CD8-positive, alpha-beta memory T cell (primary cell): Measurements from ENCODE around the gene NKAIN2. TPM values are rescaled to one million over a fixed set of nuclear protein-coding genes. Genes with fewer than 3 reads are reported as not detected.

ENCODE experiments used
- CTCF ChIA-PET: fragments of 350-600 bp; sonication (Branson Sonifier 250); formaldehyde crosslinking; loops from one replicate; lab custom pipeline; 2021; ENCODE audit warnings: antibody characterized with exemption; lab: Charles Lee
- POLR2A ChIA-PET: fragments of 350-600 bp; sonication (Branson Sonifier 250); formaldehyde crosslinking; loops from one replicate; lab custom pipeline; 2021; ENCODE audit warnings: antibody characterized with exemption; lab: Charles Lee
- DNase-seq, 5 donors: peaks; one replicate each; pipeline versions ENCODE4 v3.0.0 to v3.0.0-alpha.2; 2020 to 2022; ENCODE audit warnings: mixed read lengths in 1 of 5
- H3K27ac ChIP-seq: one replicate; pipeline ENCODE4 v1.7.0; 2013; ENCODE audit warnings: low read depth, mild to moderate bottlenecking, low read length, moderate library complexity
- H3K27me3 ChIP-seq: 2 replicates; pipeline ENCODE4 v1.7.0; 2013; ENCODE audit warnings: low read length, mild to moderate bottlenecking; ENCODE audit not compliant: insufficient read depth, poor library complexity, severe bottlenecking
- H3K36me3 ChIP-seq: 2 replicates; pipeline ENCODE4 v1.7.0; 2013; ENCODE audit warnings: mild to moderate bottlenecking, low read length, moderate library complexity; ENCODE audit not compliant: insufficient read depth
- H3K4me1 ChIP-seq: 2 replicates; pipeline ENCODE4 v1.7.0; 2013; ENCODE audit warnings: mild to moderate bottlenecking, low read length, moderate library complexity; ENCODE audit not compliant: insufficient read depth
- H3K4me3 ChIP-seq: 2 replicates; pipeline ENCODE4 v1.7.0; 2013; ENCODE audit warnings: mild to moderate bottlenecking, low read length
- H3K9me3 ChIP-seq: 2 replicates; pipeline ENCODE4 v1.7.0; 2013; ENCODE audit warnings: mild to moderate bottlenecking, low read length
- H3K27ac Mint-ChIP-seq, 8 donors: one replicate each; pipeline ENCODE4 v1.8.0; 2020 to 2021; ENCODE audit warnings: mixed read lengths in 8 of 8, mild to moderate bottlenecking in 6 of 8, inconsistent platforms in 3 of 8, moderate library complexity in 3 of 8
- H3K27me3 Mint-ChIP-seq, 2 donors: one replicate each; pipeline ENCODE4 v1.8.0; 2020 to 2021; ENCODE audit warnings: mixed read lengths in 2 of 2, mild to moderate bottlenecking in 1 of 2, moderate library complexity in 1 of 2
- H3K36me3 Mint-ChIP-seq, 3 donors: one replicate each; pipeline ENCODE4 v1.8.0; 2020 to 2021; ENCODE audit warnings: mixed read lengths in 3 of 3, inconsistent platforms in 1 of 3, mild to moderate bottlenecking in 1 of 3
- H3K4me1 Mint-ChIP-seq, 3 donors: one replicate each; pipeline ENCODE4 v1.8.0; 2020 to 2021; ENCODE audit warnings: mixed read lengths in 3 of 3, inconsistent platforms in 1 of 3, mild to moderate bottlenecking in 1 of 3
- H3K4me3 Mint-ChIP-seq, 7 donors: one replicate each; pipeline ENCODE4 v1.8.0; 2020 to 2021; ENCODE audit warnings: mixed read lengths in 7 of 7, mild to moderate bottlenecking in 6 of 7, moderate library complexity in 4 of 7, inconsistent platforms in 2 of 7
- H3K9me3 Mint-ChIP-seq, 5 donors: one replicate each; pipeline ENCODE4 v1.8.0; 2020 to 2022; ENCODE audit warnings: mixed read lengths in 5 of 5, mild to moderate bottlenecking in 3 of 5, moderate library complexity in 2 of 5, inconsistent platforms in 1 of 5
- polyA plus RNA-seq: library from polyadenylated mRNA; unstranded; fragments of 300-500 nt; fragmentation: Illumina TruSeq; gene quantifications from one replicate; pipeline ENCODE4 v1.2.3, GENCODE V29; 2021
- total RNA-seq, 2 experiments: library from RNA; stranded (reverse); gene quantifications; one replicate each; pipeline ENCODE4 v1.2.3, GENCODE V29; 2021

NKAIN2 gene
- total and polyA plus RNA-seq, 3 experiments from 2014 or later, result not detected

DNA sequence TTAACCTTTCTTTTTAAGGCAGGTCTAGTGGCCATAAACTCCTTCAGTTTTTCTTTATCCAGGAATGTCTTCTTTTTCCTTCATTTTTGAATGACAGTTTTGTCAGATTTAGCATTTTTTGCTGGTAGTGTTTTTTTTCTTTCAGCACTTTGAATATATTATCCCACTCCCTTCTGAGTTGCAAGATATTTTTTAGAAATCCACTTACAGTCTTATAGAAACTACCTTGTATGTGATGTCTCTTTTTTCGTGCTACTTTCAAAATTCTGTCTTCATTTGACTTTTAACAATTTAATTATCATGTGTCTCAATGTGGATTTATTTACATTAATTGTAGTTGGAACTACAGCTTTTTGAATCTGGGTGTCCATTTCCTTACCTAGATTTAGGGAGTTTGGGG is 874.2 kb downstream of the NKAIN2 start:
- no peaks in the 10 kb centered on the region for H3K27me3 Mint-ChIP-seq
- no peak overlapping the region for H3K27ac Mint-ChIP-seq
- no peak overlapping the region for H3K4me3 Mint-ChIP-seq
- peaks cover 0 to 1% (median 0%) of the 10 kb centered on the region in 3 donors for H3K36me3 Mint-ChIP-seq
- CTCF ChIA-PET, result no interaction called here
- DNase-seq, result no peak
- no peaks in the 10 kb centered on the region for H3K4me1 Mint-ChIP-seq
- Histone ChIP-seq H3K27me3 (no peaks in the 10 kb centered on the region), H3K27ac (no peak overlapping the region), H3K4me3 (no peak overlapping the region), H3K4me1 (no peaks in the 10 kb centered on the region), H3K9me3 (no peaks in the 10 kb centered on the region), H3K36me3 (no peaks in the 10 kb centered on the region)
- H3K9me3 Mint-ChIP-seq, result peaks cover 5 to 38% (median 19%) of the 10 kb centered on the region in 5 donors
- POLR2A ChIA-PET, result no interaction called here

DNA sequence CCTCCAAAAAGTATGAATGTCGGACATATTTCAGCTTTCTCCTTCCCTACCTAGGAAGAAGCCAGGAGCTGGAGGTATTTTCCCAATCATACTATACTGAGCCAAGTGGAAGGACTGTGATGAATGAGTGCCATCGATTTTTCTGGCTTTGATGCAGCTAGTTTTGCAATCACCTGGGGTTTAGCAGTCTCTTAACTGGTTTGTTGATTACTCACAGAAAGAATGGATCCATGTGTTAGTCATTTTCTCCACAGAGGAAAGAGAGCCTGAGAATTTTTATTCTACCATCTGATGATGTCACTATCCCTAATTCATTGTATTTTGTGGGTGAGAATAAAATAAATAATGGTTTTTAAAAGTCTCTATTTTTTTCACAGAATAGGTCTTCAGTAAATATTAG is 875.7 kb downstream of the NKAIN2 start:
- H3K27ac Mint-ChIP-seq, result no peak overlapping the region

DNA sequence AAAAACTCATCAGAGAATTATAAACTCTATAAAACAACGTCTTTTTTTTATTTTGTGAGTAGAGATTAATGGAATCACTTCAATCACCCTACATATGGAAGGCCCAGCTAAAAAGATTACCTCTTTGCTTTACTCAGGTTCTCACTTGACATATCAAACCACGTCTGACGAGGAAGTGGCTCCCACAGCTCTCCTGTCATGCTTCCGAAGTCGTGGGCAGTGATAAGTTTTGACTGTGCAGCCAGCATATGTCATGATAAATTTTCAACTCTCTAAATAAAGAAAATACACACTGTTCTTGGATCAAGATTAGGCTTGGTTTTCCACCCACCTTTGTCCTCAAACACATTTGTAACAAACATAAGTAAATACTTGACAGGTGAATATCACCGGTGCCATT is 879.1 kb downstream of the NKAIN2 start:
- Mint-ChIP-seq H3K4me1 (no peaks in the 10 kb centered on the region), H3K9me3 (peaks cover 3 to 20% (median 8%) of the 10 kb centered on the region in 5 donors), H3K36me3 (no peaks in the 10 kb centered on the region), H3K27me3 (no peaks in the 10 kb centered on the region), H3K27ac (no peak overlapping the region), H3K4me3 (no peak overlapping the region)
- Histone ChIP-seq H3K27ac (no peak overlapping the region), H3K9me3 (no peaks in the 10 kb centered on the region), H3K36me3 (no peaks in the 10 kb centered on the region), H3K27me3 (no peaks in the 10 kb centered on the region), H3K4me3 (no peak overlapping the region), H3K4me1 (no peaks in the 10 kb centered on the region)
- CTCF ChIA-PET, result no interaction called here
- POLR2A ChIA-PET, result no interaction called here
- no peak for DNase-seq

More for the DNA sequence above, 875.7 kb downstream of the NKAIN2 start:
- Mint-ChIP-seq H3K36me3 (peaks cover 0 to 1% (median 0%) of the 10 kb centered on the region in 3 donors), H3K9me3 (peaks cover 5 to 38% (median 19%) of the 10 kb centered on the region in 5 donors), H3K27me3 (no peaks in the 10 kb centered on the region), H3K4me1 (no peaks in the 10 kb centered on the region), H3K4me3 (no peak overlapping the region)
- ChIA-PET CTCF (no interaction called here), POLR2A (no interaction called here)
- H3K27ac ChIP-seq, result no peak overlapping the region
- H3K4me1 ChIP-seq, result no peaks in the 10 kb centered on the region
- DNase-seq, result no peak
- no peaks in the 10 kb centered on the region for H3K9me3 ChIP-seq
- H3K36me3 ChIP-seq, result no peaks in the 10 kb centered on the region
- H3K4me3 ChIP-seq, result no peak overlapping the region
- no peaks in the 10 kb centered on the region for H3K27me3 ChIP-seq

DNA sequence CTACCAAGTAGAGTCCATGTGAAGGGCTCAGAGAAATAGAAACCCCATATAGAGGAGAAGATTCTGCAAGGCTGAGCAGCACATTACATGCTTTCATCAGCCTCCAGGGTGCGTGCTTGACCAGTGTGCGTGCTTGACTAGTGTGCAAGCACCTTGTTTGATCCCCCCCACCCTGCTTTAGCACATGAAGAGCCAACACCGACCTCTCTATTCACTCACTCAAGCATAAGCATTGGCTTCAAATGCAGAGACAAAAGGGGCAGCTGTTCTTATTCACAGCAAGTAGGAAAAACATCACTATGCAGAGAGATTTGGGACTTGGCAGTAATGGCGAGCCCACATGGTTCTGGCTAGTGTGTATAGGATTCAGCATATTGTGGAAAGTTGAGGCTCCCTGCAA is 879.8 kb downstream of the NKAIN2 start:
- no peaks in the 10 kb centered on the region for H3K4me1 Mint-ChIP-seq
- peaks cover 2 to 12% (median 5%) of the 10 kb centered on the region in 5 donors for H3K9me3 Mint-ChIP-seq
- ChIA-PET CTCF (no interaction called here), POLR2A (no interaction called here)
- H3K27ac Mint-ChIP-seq, result no peak overlapping the region
- Histone ChIP-seq H3K4me1 (no peaks in the 10 kb centered on the region), H3K36me3 (no peaks in the 10 kb centered on the region), H3K27me3 (no peaks in the 10 kb centered on the region), H3K4me3 (no peak overlapping the region), H3K27ac (no peak overlapping the region), H3K9me3 (no peaks in the 10 kb centered on the region)
- no peak for DNase-seq
- no peak overlapping the region for H3K4me3 Mint-ChIP-seq
- H3K36me3 Mint-ChIP-seq, result no peaks in the 10 kb centered on the region
- H3K27me3 Mint-ChIP-seq, result no peaks in the 10 kb centered on the region

DNA sequence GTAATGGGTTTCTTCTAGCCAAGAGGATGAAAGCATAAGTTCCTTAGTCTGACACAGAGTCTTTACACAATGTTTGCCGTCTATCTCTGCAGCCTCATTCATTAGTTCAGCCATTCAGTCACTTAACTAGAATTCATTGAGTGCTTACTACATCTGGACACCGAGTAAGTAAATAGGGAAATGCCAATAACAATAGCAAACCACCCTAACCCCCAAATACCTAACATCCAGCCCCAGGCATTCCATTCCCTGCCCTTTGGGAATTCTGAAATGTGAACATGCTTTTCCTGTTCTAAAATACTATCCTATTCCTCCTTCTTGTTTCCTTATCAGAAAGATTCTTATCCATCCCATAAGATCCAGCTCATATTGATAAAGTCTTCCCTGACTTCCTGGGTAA is 881.0 kb downstream of the NKAIN2 start:
- H3K9me3 ChIP-seq, result no peaks in the 10 kb centered on the region
- Mint-ChIP-seq H3K27ac (no peak overlapping the region), H3K4me1 (no peaks in the 10 kb centered on the region), H3K4me3 (no peak overlapping the region), H3K9me3 (peaks cover 0 to 4% (median 2%) of the 10 kb centered on the region in 5 donors), H3K27me3 (no peaks in the 10 kb centered on the region), H3K36me3 (no peaks in the 10 kb centered on the region)
- no peaks in the 10 kb centered on the region for H3K4me1 ChIP-seq
- CTCF ChIA-PET, result no interaction called here
- H3K27ac ChIP-seq, result no peak overlapping the region
- H3K36me3 ChIP-seq, result no peaks in the 10 kb centered on the region
- H3K4me3 ChIP-seq, result no peak overlapping the region
- no peak for DNase-seq
- H3K27me3 ChIP-seq, result no peaks in the 10 kb centered on the region
- POLR2A ChIA-PET, result no interaction called here

DNA sequence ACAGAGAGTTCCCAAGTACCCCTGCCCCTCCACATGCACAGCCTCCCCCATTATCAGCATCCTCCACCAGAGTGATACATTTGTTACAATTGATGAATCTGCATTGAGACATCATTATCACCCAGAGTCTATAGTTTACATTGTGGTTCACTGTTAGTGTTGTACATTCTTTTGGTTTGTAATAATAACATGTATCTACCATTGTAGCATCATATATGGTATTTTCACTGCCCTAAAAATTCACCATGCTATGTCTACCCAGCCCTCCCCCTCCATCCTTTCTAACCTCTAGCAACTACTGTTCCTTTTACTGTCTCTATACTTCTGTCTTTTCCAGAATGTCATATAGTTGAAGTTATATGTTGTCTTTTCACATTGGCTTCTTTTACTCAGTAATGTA is 884.7 kb downstream of the NKAIN2 start:
- H3K4me1 Mint-ChIP-seq, result no peaks in the 10 kb centered on the region
- ChIA-PET CTCF (no interaction called here), POLR2A (no interaction called here)
- no peak overlapping the region for H3K4me3 Mint-ChIP-seq
- Histone ChIP-seq H3K9me3 (no peaks in the 10 kb centered on the region), H3K4me1 (no peaks in the 10 kb centered on the region), H3K4me3 (no peak overlapping the region), H3K27me3 (no peaks in the 10 kb centered on the region), H3K36me3 (no peaks in the 10 kb centered on the region), H3K27ac (no peak overlapping the region)
- no peak for DNase-seq
- H3K27me3 Mint-ChIP-seq, result no peaks in the 10 kb centered on the region
- peaks cover 0 to 7% (median 0%) of the 10 kb centered on the region in 5 donors for H3K9me3 Mint-ChIP-seq
- H3K36me3 Mint-ChIP-seq, result no peaks in the 10 kb centered on the region
- no peak overlapping the region for H3K27ac Mint-ChIP-seq

DNA sequence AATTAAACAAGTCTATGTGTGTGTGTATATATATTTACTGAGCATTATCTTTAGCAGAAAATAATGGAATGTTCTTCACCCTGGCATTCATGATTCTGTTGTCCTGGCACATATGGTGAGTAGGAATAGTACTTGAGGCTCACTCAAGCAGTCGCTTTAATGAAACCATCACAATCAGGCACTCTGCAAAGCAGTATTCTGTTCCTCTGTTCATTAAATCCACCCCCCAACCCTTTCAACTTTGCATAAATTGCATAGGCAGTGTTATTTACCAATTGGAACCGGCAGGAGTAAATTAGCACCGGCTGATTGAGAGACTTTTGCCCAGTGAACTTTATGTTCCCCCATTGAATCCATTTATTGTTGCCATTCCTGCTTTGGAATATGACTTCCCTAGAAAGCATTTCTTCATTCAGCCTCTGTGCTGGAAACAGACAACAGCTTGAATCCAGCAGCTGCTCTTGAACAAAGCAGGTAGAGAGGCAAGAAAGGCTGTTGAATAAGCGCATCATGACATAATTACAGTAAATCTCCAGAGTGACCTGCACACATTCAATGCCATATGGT is 890.6 kb downstream of the NKAIN2 start:
- no peaks in the 10 kb centered on the region for H3K4me1 Mint-ChIP-seq
- no peaks in the 10 kb centered on the region for H3K27me3 Mint-ChIP-seq
- H3K36me3 Mint-ChIP-seq, result no peaks in the 10 kb centered on the region
- no peaks in the 10 kb centered on the region for H3K9me3 ChIP-seq
- no peak overlapping the region for H3K4me3 ChIP-seq
- POLR2A ChIA-PET, result no interaction called here
- no peak overlapping the region for H3K4me3 Mint-ChIP-seq
- no peaks in the 10 kb centered on the region for H3K27me3 ChIP-seq
- CTCF ChIA-PET, result no interaction called here
- peaks cover 0 to 7% (median 2%) of the 10 kb centered on the region in 5 donors for H3K9me3 Mint-ChIP-seq
- DNase-seq, result no peak
- no peaks in the 10 kb centered on the region for H3K36me3 ChIP-seq
- H3K27ac ChIP-seq, result no peak overlapping the region
- no peak overlapping the region for H3K27ac Mint-ChIP-seq
- H3K4me1 ChIP-seq, result no peaks in the 10 kb centered on the region

DNA sequence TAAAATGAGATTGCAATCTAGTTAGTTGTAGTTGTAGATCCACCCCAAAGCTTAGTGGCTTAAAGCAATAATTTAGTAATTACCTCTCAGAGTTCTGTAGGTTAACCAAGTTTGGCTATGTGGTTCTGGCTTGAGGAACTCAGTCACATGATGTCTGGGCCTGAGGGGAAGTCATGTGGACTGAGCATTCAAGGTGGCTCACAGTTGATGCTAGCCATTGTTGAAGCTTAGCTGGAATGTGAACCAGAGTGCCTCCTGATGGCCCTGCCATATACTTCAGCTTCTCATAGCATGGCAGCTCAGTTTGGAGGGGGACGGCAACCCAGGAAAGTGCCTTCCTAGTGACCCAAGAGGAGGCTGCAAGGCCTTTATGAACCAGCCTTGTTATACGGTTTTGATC is 895.4 kb downstream of the NKAIN2 start:
- H3K4me3 Mint-ChIP-seq, result no peak overlapping the region
- H3K27ac Mint-ChIP-seq, result no peak overlapping the region
- H3K27ac ChIP-seq, result no peak overlapping the region
- no peaks in the 10 kb centered on the region for H3K27me3 ChIP-seq
- H3K4me1 Mint-ChIP-seq, result no peaks in the 10 kb centered on the region
- CTCF ChIA-PET, result no interaction called here
- POLR2A ChIA-PET, result no interaction called here
- H3K4me3 ChIP-seq, result no peak overlapping the region
- no peaks in the 10 kb centered on the region for H3K9me3 ChIP-seq
- H3K27me3 Mint-ChIP-seq, result no peaks in the 10 kb centered on the region
- no peaks in the 10 kb centered on the region for H3K36me3 ChIP-seq
- H3K36me3 Mint-ChIP-seq, result no peaks in the 10 kb centered on the region
- no peaks in the 10 kb centered on the region for H3K4me1 ChIP-seq
- peaks cover 0 to 7% (median 2%) of the 10 kb centered on the region in 5 donors for H3K9me3 Mint-ChIP-seq
- no peak for DNase-seq
